NAMALWA (cell line): ENCODE results near the gene HPD.

Source experiments
- DNase-seq: peaks from one replicate; pipeline ENCODE4 v3.0.0-alpha.2; 2015; ENCODE audit warnings: low spot score

The HPD gene

DNA sequence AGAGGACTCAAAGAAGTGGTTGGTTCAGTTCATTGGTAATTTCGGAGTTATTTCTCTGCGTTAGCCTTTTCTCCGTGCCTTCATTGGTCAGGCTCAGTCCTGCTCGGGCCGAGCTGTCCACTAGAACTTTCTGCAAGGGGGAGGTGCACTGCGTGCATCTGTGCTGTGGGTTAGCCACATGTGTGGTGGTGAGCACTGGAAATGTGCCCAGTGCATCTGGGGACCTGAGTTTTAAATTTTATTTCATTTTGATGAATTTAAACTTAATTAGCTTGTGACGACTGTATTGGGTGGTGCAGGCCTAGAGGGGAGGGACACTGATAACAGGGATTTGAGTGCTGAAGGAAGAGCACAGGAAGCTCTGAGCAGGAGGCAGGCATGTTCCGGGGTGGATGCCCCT lies 30.4 kb downstream of the HPD start:
- no peak for DNase-seq

DNA sequence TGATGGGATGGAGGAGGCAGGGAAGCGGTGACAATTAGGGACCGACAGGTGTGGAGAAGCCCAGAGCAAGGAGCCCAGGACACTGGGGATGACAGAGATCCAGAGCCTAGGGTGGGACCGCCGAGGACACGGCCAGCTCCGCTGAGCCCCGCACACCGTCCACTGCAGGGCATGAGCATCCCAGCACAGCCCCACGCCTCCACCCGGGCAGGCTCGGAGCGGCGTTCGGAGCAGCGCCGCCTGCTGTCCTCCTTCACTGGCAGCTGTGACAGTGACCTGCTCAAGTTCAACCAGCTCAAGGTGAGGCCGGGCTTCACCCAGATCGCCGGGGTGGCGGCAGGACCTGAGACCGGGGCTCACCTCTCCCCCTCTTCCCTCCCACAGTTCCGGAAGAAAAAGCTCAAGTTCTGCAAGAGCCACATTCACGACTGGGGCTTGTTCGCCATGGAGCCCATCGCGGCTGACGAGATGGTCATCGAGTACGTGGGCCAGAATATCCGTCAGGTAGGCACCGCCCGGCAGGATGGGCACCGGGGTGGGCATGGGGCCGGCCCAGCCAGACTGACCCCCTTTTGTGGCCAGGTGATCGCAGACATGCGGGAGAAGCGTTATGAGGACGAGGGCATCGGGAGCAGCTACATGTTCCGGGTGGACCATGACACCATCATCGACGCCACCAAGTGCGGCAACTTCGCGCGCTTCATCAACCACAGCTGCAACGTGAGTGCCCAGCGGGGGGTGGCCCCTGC lies 31.1 kb downstream of the HPD start:
- no peak for DNase-seq

DNA sequence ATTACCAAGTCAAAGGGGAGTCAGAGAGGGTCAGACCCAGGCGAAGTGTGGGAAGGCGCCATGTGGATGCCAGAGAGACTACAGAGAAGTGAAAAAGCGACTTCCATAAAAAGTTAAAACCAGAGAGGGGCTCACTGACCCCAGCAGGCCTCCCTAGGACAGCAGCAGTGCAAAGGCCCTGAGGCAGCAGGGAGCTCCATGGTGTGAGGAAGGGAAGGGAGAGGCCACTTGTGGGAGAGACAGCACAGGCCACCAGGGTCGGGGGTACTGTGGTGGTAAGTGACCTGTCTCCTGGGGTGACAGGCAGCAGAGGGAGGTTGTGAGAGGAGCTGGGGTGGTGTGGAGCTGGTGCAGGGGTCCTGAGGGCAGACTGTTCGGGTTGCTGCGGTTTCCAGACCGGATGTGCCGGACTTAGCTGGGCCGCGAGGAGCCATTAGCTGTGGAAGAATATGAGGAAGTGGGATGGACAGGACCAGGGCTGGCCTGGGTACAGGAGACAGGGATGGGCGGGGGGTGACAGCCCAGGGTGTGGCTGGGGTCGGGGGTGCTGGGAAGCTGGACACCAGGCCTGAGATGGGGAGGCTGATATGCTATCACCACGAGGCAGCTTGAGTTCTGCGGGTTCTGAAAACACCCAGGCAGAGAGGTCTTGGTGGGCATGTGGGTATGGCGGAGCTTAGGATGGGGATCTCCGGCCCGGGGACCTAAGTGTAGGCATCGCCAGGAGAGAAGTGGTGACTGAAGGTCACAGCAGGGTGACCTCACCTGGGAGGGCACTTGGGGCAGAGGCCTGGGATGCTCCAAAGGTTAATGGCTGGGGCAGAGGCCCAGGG lies 32.1 kb downstream of the HPD start:
- no peak for DNase-seq

DNA sequence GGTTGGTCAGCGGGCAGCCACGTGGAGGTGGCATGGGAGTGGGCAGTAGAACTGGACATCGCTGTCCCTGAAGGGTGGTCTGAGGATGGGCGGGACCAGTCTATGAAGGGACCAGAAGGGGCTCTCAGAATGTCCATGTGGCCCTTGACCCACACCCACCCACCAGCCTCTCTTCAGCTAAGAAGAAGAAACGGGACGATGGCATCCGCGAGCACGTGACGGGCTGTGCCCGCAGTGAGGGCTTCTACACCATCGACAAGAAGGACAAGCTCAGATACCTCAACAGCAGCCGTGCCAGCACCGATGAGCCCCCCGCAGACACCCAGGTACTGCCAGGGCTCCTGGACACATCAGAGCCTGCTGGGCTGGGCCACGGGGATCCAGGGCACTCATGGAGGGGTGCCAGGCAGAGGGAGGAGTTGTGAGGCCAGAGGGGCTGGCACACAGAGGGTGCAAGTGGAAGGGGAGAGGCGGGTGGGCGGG lies 33.6 kb downstream of the HPD start:
- DNase-seq = no peak

DNA sequence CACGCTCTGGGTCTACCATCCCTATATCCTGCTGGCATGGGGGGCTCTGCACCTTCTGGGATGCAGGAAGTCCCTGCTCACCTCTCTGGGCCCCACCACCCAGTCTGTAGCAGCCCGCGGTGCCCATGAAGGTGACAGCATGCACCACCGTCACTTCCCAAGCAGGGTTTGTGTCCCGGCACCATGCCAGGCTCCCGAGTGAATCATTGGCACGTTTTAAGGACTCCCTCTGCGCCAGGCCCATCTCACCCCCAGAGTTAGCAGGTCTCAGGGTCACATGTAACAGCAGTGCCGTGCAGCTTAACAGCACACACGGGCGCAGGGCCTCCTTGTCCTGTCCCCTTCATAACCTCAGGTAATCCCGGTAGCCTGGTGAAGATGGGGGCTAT lies 34.9 kb downstream of the HPD start:
- no peak for DNase-seq

DNA sequence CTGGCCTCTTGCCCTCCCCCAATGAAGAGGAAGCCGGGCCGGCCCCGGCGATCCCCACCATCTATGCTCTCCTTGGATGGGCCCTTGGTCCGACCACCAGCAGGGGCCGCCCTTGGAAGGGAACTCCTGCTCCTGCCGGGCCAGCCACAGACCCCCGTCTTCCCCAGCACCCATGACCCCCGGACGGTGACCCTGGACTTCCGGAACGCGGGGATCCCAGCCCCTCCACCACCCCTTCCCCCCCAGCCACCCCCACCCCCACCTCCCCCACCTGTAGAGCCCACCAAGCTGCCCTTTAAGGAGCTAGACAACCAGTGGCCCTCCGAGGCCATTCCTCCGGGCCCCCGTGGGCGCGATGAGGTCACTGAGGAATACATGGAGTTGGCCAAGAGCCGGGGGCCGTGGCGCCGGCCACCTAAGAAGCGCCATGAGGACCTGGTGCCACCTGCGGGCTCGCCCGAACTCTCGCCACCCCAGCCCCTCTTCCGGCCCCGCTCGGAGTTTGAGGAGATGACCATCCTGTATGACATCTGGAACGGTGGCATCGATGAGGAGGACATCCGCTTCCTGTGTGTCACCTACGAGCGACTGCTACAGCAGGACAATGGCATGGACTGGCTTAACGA lies 35.4 kb downstream of the HPD start:
- DNase-seq = no peak

DNA sequence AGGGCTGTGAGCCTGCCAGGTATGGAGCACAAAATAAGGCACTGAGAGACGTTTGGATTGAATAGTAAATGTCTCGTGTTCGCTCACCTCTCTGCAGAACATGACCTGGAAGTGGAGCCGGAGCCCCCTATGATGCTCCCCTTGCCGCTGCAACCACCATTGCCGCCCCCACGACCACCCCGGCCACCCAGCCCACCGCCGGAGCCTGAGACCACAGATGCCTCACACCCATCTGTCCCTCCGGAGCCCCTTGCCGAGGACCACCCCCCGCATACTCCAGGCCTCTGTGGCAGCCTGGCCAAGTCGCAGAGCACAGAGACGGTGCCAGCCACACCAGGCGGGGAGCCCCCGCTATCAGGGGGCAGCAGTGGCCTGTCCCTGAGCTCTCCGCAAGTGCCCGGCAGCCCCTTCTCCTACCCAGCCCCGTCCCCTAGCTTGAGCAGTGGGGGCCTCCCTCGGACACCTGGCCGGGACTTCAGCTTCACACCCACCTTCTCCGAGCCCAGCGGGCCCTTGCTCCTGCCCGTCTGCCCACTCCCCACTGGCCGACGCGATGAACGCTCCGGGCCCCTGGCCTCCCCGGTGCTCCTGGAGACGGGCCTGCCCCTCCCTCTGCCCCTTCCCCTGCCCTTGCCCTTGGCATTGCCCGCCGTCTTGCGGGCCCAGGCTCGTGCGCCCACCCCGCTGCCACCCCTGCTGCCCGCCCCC lies 36.1 kb downstream of the HPD start:
- no peak for DNase-seq

DNA sequence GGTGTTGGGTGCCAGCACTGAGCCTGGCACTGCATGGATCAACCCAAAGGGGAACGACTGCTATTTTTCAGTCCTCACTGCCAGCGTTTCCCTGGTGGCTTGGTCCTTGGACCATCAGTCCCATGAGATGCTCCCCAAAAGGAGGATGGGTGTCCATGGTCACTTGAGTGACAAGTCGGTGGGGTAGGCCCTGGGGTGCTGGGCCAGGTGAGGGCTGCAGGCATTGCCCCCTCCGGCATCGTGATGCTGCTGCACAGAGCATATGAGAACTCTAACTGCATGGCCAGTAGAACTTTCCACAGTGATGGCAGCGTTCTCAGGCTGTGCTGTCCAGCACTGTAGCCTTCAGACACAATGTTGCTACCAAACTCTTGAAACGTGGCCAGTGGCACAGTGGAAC lies 38.6 kb downstream of the HPD start:
- no peak for DNase-seq

DNA sequence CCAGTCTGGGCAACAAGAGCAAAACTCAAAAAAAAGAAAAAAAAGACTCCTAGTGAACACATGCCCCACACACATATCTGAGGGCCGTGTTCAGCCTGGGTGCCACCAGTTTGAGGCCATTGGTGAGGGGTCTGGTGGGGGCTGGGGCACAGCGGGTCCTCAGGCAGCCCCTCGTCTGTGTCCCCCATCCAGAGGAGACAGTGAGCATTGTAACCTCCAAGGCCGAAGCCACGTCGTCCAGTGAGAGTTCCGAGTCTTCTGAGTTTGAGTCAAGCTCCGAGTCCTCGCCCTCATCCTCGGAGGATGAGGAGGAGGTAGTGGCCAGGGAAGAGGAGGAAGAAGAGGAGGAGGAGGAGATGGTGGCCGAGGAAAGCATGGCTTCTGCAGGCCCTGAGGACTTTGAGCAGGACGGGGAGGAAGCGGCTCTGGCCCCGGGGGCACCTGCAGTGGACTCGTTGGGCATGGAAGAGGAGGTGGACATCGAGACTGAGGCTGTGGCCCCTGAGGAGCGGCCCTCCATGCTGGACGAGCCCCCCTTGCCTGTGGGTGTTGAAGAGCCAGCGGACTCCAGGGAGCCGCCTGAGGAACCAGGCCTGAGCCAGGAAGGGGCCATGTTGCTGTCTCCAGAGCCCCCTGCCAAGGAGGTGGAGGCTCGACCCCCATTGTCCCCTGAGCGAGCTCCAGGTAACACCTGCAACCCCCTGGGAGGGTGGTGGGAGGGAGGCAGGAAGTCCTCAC lies 39.3 kb downstream of the HPD start:
- DNase-seq = no peak

DNA sequence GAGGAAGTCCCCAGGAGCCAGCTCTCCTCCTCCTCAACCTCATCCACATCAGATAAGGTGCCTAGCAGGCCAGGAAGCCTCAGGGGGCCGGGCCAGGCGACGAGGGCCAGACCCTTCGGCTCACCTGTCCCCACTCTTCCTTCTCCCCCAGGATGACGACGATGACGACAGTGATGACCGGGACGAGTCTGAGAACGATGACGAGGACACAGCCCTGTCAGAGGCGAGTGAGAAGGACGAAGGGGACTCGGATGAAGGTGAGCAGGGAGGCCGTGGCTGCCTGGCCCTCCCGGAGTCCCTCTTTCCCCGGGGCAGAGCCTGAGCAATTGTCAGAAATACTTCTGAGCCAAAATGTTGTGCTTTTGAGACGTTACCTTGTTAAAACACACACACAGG lies 41.0 kb downstream of the HPD start:
- DNase-seq = no peak

DNA sequence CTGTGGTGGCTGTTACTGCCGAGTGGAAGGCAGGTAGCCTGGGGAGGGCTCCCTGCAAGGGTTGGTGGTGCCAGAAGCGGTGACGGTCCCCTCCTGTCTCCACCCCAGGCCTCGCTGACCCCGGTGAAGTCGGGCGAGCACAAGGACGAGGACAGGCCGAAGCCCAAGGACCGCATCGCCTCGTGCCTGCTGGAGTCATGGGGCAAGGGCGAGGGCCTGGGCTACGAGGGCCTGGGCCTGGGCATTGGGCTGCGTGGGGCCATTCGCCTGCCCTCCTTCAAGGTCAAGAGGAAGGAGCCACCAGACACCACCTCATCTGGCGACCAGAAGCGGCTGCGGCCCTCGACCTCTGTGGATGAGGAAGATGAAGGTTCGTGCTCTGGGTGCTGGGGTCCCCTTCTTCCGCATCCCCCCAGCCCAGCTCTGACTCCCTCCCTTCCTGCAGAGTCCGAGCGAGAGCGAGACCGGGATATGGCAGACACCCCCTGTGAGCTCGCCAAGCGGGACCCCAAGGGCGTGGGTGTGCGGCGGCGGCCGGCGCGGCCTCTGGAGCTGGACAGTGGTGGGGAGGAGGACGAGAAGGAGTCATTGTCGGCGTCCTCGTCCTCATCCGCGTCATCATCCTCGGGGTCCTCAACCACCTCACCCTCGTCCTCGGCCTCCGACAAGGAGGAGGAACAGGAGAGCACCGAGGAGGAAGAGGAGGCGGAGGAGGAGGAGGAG lies 41.6 kb downstream of the HPD start:
- DNase-seq = no peak

DNA sequence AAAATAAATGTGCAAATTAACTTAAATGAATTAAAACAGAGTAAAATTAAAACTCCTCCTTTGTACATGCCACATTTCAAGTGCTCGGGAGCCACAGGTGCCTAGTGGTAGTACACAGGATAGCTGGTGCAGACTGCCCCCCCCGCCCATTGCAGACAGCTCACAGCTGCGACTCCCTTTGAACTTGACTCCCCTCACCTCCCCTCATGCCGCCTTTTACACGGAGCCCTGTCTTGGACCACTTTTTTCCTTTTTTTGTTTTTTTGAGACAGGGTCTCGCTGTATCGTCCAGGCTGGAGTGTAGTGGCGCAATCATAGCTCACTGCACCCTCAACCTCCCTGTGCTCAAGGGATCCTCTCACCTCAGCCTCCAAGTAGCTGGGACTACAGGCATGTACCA lies 43.4 kb downstream of the HPD start:
- DNase-seq = no peak

DNA sequence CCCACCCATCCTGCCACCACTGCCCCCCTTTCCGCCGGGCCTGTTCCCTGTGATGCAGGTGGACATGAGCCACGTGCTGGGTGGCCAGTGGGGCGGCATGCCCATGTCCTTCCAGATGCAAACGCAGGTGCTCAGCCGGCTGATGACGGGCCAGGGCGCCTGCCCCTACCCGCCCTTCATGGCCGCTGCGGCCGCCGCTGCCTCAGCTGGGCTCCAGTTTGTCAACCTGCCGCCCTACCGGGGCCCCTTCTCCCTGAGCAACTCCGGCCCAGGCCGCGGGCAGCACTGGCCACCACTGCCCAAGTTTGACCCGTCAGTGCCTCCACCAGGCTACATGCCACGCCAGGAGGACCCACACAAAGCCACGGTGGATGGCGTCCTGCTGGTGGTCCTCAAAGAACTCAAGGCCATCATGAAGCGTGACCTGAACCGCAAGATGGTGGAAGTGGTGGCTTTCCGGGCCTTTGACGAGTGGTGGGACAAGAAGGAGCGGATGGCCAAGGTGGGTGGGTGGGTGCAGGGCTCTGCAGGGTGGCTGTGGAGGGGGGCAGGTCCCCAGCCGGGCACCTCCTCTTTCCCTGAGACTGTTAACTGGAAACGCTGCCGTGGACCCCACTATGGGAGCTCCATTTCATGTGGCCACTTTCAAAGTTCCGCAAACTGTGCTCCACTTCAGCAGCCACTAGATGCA lies 44.1 kb downstream of the HPD start:
- DNase-seq = no peak

DNA sequence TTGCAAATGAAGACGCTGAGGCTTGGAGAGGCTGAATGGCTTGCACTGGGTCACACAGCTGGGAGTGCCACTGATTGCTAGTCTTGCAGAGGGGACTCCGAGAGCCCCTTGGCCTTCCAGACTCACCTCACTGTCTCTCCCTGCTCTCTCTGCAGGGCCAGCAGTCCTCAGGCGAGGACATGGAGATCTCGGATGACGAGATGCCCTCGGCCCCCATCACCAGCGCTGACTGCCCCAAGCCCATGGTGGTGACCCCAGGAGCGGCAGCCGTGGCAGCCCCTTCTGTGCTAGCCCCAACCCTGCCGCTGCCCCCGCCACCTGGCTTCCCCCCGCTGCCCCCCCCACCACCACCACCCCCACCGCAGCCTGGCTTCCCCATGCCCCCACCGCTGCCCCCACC lies 44.7 kb downstream of the HPD start:
- no peak for DNase-seq

DNA sequence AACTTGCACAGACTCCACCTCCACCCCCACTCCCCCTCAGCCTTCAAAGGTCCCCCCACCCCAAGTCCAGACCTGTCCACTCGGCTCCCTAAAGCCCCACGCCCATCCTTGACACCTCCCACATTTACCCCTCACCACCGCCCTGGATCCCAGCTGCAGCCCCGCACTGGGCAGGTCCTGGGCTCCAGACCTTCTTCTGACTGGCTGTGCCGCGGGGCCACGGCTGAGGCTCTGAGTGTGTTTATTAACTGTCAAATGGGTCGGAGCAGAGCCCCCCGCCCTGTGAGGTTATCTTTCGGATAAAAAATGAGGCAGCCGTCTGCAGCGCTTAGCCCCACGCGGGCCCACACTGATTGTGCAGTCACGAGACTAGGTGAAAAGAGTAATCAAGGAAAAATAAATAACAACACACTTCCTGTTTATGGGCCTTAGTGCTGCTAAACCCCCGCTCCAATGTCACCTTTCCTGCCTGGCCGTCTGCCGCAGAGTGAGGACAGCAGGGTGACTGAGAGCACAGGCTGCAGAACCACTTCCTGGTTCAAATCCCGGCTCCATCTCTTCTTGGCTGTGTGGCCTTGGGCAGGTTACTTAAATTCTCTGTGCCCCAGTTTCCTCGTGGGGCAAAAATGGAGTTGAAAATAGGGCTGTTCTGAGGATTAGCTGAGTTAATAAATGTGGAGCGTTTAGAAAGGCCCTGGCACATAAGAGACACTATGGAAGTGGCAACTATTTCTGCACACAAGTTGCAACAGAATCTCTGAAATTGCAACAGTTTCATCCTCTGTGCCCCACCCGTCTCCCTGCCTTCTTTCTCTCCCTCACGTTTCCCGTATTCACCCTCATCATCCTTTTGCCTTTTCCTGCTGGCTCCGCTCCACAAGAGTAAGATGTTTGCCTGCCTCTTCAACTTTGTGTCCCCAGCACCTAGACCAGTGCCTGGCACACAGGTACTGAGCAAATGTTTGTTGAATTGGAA lies 45.5 kb downstream of the HPD start:
- DNase-seq = no peak

DNA sequence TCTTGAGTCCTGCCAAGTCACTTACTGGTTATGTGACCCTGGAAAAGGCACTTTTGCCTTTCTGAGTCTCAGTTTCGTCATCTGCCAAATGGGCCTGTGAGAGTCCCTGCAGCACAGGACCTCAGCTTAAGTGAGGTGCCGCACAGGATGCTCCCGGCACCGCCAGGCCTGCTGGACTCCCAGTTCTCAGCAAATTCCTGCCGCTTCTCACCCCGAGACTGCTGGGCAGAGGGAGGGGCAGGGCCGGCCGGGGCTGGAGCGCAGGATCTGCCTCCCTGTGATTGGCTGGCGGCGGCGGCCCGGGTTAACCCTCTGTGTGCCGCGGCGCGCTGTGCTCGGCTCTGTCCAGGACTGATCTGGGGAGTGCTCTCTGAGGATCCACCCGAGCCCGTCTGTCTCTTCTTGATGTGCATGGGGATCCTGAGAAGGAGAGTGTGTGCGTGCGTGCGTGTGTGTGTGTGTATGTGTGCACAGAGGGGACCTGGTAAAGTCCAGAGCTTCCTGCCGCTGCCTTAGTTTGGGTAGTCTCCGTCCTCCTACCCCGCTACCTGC lies 46.3 kb downstream of the HPD start:
- DNase-seq = no peak

DNA sequence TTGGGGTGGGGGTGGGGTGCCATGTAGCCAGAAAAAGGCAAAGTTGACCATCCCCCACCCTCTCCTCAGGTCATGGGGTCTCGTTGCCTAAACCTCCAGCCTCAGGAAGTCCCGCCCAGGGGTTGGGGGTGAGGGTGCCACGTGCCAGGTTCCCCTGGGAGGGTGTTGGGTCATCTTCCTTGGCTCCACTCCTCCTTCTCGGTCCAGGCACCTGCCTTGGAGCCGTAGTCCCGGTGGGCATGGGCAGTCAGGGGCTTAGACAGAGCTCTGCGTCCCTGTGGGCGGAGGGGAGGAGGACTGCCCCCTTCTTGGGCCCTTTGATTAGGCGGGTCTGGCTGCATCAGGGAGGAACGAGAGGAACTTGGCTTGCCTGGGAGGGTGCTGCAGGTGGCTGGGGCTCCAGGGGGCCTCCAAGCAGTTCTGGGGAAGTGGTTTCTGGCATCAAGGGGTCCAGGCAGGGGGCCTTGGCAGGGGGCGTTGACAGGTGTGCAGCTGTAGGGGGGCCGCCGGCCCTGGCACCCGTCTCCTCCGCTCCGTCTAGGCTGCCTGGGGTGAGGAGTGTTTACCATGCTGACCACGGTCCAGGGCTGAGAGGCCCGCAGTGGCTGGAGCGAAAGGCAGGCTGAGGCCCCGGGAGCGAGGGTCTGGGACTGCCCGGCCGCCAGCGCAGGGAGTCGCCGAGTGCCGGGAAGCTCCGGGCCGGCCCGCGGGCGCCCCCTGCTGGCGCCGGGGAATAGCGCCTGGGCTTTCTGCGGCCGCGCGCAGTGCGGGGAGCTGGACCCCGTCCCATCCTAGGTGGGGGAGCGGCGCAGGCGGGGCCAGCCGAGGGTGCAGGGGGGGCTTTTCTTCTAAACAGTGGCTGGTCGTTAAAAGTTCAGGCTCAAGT lies 47.0 kb downstream of the HPD start:
- DNase-seq = peak; percentile 73
